ENCODE results near the gene COL24A1.

GRCh38 chr1:85862456-85862855 is 294.1 kb downstream of the COL24A1 start:
- no peak for TF ChIP-seq POLR2AphosphoS5 (IDR thresholded peaks at IDR 0.05; ENCODE audit: borderline replicate concordance, low read depth, low read length)
- no peak for TF ChIP-seq EZH2 (IDR thresholded peaks at IDR 0.05)
- no peak for TF ChIP-seq FOXP2 (optimal IDR thresholded peaks at IDR 0.05; ENCODE audit: control extremely low read depth, extremely low read length, insufficient read depth)
